ENCODE measurements around the gene FARP1. TPM values are rescaled to one million over a fixed set of nuclear protein-coding genes. Genes with fewer than 3 reads are reported as not detected.

FARP1 gene
- total and polyA plus RNA-seq, 2 of the 8 experiments (the other 6 are each of a cell fraction or from before 2014, with no cell fraction given): 24.7 to 104 TPM

GRCh38 chr13:98484289-98485219 is 341.7 kb downstream of the FARP1 start:
- Histone ChIP-seq H3K9ac (replicated peaks in 1 of 4; ENCODE audit: extremely low read depth in 1 of 4, low read depth in 3 of 4, low read length in 3 of 4) (peak overlapping the region in 3 of 4 experiments; percentile 2 to 34 (median 30); a peak in 6 of 7 replicates), H3K27ac (ENCODE audit: low read depth, low read length) (peak overlapping the region; percentile 65; the same call in 1 of the 2 replicates), H2BK120ac (replicated peaks; ENCODE audit: low read depth, low read length) (no peak overlapping the region), H3K9me3 (ENCODE audit: insufficient read depth in 2 of 2, low read depth in 1 of 2, low read length in 1 of 2) (no peaks in the 10 kb centered on the region), H2BK20ac (ENCODE audit: low read length) (no peak overlapping the region), H2BK15ac (ENCODE audit: low read length) (no peak overlapping the region), H3K4ac (replicated peaks; ENCODE audit: insufficient read length, low read depth, low read length) (no peak overlapping the region), H3K27me3 (replicated peaks in 1 of 4; ENCODE audit: control insufficient read depth in 3 of 4, extremely low read depth in 1 of 4, insufficient read depth in 3 of 4, low read length in 3 of 4) (no peaks in the 10 kb centered on the region), H4K8ac (ENCODE audit: extremely low read depth, insufficient read depth, low read length) (peak overlapping the region; percentile 82; the same call in 1 of the 2 replicates), H3K4me2 (ENCODE audit: insufficient read depth in 1 of 2, low read depth in 2 of 2, low read length in 2 of 2) (peak overlapping the region; percentile 65 to 67), H3K18ac (ENCODE audit: extremely low read depth, low read length) (0 out of 2 replicates have a peak overlapping the region, but pooled peaks have one; percentile 5), H2AFZ (ENCODE audit: low read length) (no peak overlapping the region), H3K79me1 (ENCODE audit: low read depth, low read length) (peaks cover 21% of the 10 kb centered on the region), H3K14ac (ENCODE audit: insufficient read length) (no peak overlapping the region), H2AK5ac (ENCODE audit: low read depth, low read length) (no peak overlapping the region), H2BK5ac (ENCODE audit: low read depth, low read length) (peak overlapping the region; percentile 85), H3K56ac (replicated peaks; ENCODE audit: insufficient read length, low read depth, low read length) (no peak overlapping the region), H3K79me2 (ENCODE audit: control insufficient read depth in 1 of 2, insufficient read depth in 2 of 2, low read length in 2 of 2) (peaks cover 21 to 99% of the 10 kb centered on the region in 2 experiments), H4K91ac (replicated peaks; ENCODE audit: insufficient read length, low read length) (no peak overlapping the region), H4K20me1 (replicated peaks in 1 of 2; ENCODE audit: control insufficient read depth in 1 of 2, insufficient read depth in 2 of 2, low read length in 2 of 2) (peaks cover 34 to 43% of the 10 kb centered on the region in 2 experiments), H3K4me1 (replicated peaks in 1 of 4; ENCODE audit: control insufficient read depth in 3 of 4, insufficient read depth in 4 of 4, low read length in 3 of 4) (peaks cover 13 to 48% (median 39%) of the 10 kb centered on the region in 4 experiments), H4K5ac (ENCODE audit: insufficient read length, low read depth, low read length) (no peak overlapping the region), H2BK12ac (ENCODE audit: low read depth, low read length) (peak overlapping the region; percentile 81; the same call in 1 of the 2 replicates), H3K23me2 (ENCODE audit: low read depth, low read length) (no peaks in the 10 kb centered on the region), H3K36me3 (ENCODE audit: control insufficient read depth in 2 of 4, insufficient read depth in 4 of 4, low read length in 3 of 4) (peaks cover 0 to 3% (median 0%) of the 10 kb centered on the region in 4 experiments; a peak in 1 of 8 replicates), H3K23ac (ENCODE audit: insufficient read length) (no peak overlapping the region), H3K4me3 (ENCODE audit: extremely low read depth in 1 of 4, insufficient read depth in 2 of 4, low read depth in 3 of 4, low read length in 4 of 4) (peak overlapping the region in 3 of 4 experiments; percentile 11 to 43 (median 16); a peak in 4 of 8 replicates)
- ChIA-PET CTCF (ENCODE audit: partially characterized antibody) (interaction anchor here (0.7 to 5.9 kb wide), 28 partner anchors 11 to 359 kb away, joined by 3 to 42 read pairs (median 4); no protein-coding TSS in a partner anchor), POLR2A (ENCODE audit: partially characterized antibody) (interaction anchor here (0.7 to 3.5 kb wide), 14 partner anchors 8 to 323 kb away, joined by 3 to 18 read pairs (median 4); partner anchors contain the start of gene STK24)
- 29% methylated on average over 21 of the region's 21 CpGs; no CpG with 5 or more reads in 1 of the 2 experiments for WGBS, 2 experiments (ENCODE audit: extremely low coverage in 1 of 2, insufficient coverage in 1 of 2, insufficient read length in 1 of 2, insufficient replicate concordance in 2 of 2, low coverage in 1 of 2, low lambda C conversion rate in 2 of 2, missing lambda C conversion rate in 1 of 2)
- DNase-seq (ENCODE audit: low read depth in 1 of 2, low spot score in 2 of 2) (peak in 1 of 2 experiments; percentile 73), FAIRE-seq (peak; percentile 86)
- TF ChIP-seq SP4 (IDR thresholded peaks at IDR 0.05; ENCODE audit: low read length) (no peak), CREB1 (IDR thresholded peaks at IDR 0.05) (peak; percentile 47), ASH2L (IDR thresholded peaks at IDR 0.05; ENCODE audit: low read length) (peak; percentile 43), EGR1 (IDR thresholded peaks at IDR 0.05; ENCODE audit: borderline replicate concordance, low read depth, low read length) (no peak; the same call in 1 of the 2 replicates), EZH2 (IDR thresholded peaks at IDR 0.05; ENCODE audit: low read depth, low read length, severe bottlenecking) (no peak), HDAC2 (IDR thresholded peaks at IDR 0.05; ENCODE audit: borderline replicate concordance in 1 of 2, low read depth in 2 of 2, low read length in 2 of 2) (0 out of 4 replicates have a peak, but pooled peaks of 1 of the 2 experiments have one; percentile 72), MAFK (IDR thresholded peaks at IDR 0.05; ENCODE audit: low read depth, low read length) (peak; percentile 35; the same call in 1 of the 2 replicates), SUZ12 (IDR thresholded peaks at IDR 0.05; ENCODE audit: low read length) (no peak), CEBPB (IDR thresholded peaks at IDR 0.05; ENCODE audit: low read depth, low read length) (no peak), JUND (IDR thresholded peaks at IDR 0.05; ENCODE audit: low read length) (peak; percentile 22; the same call in 1 of the 2 replicates), KDM1A (IDR thresholded peaks at IDR 0.05; ENCODE audit: borderline replicate concordance, low read length) (no peak)

Measured in H1 (cell line).